Measurements from ENCODE around the gene MAP2K7.
"Not testable (repeated sequence)": the region's sequence is repeated elsewhere in the genome, so short reads cannot be mapped to it uniquely, and the experiment has no call there.

MAP2K7 gene

DNA sequence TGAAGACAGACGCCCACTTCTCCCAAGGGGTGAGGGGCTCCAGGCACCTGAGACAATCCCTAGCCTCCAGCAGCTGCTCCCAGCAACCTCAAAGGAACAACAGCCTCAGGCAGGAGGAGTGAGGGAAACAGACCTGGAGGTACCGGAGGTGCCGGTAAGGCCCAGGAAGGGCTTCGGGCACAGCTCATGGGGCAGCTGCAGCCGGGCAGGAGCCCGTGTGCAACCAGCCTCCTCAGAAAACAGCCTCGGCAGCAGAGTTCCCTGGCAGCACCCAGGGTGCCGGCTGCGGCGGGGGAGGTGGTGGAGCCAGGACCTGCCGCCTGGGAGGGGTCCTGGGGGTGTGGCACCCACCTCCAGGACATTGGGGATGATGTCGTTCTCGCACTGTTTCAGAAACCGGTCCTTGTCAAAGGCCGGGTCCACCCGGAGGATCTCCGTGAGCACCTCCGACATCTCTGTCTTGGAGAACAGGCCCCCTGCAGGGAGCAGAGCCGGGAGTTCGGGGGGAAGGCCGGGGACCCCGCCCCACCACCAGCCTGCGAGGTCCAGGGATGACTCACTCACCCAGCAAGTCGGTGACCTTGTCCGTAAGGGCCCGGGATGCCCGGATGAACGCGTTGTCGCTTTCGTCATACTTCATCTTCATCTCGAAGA is 28.7 kb downstream of the MAP2K7 start:
- no peak for DNase-seq

DNA sequence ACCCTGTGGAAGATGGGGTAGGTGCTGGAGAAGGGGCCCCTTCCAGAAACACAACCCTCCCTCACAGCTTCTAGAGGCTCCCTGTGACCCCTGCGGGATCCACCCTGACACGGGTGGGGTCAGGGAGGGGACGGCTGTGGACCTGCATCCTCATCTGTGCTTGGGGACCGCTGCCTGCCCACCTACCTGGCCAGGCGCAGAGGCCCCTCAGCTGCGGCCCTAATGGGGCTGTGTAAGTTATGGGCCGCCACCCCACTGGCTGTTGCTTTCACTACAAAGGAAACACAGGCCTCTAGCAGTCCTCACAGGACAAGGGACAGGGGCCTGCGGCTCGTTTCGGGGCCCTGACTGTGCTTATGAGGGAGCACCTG is 29.2 kb downstream of the MAP2K7 start:
- no peak for DNase-seq

DNA sequence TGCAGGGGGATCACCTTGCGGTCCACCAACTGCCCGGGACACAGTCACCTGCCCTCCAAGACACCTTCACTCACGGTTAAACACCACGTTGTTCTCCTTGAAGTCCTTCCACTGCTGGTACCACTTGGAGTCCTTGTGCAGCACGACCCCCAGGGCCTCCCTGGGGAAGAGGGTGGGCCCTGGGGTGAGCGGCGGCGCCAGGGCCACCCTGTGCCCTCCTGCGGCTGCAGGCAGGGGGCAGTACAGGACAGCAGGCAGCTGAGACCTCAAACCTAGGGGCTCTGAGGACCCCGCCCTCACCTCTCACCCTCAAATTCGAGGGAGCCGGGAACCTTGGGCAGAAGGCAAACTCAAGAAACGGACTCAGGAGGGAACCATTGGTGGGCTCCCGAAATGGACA is 29.7 kb downstream of the MAP2K7 start:
- no peak for DNase-seq

DNA sequence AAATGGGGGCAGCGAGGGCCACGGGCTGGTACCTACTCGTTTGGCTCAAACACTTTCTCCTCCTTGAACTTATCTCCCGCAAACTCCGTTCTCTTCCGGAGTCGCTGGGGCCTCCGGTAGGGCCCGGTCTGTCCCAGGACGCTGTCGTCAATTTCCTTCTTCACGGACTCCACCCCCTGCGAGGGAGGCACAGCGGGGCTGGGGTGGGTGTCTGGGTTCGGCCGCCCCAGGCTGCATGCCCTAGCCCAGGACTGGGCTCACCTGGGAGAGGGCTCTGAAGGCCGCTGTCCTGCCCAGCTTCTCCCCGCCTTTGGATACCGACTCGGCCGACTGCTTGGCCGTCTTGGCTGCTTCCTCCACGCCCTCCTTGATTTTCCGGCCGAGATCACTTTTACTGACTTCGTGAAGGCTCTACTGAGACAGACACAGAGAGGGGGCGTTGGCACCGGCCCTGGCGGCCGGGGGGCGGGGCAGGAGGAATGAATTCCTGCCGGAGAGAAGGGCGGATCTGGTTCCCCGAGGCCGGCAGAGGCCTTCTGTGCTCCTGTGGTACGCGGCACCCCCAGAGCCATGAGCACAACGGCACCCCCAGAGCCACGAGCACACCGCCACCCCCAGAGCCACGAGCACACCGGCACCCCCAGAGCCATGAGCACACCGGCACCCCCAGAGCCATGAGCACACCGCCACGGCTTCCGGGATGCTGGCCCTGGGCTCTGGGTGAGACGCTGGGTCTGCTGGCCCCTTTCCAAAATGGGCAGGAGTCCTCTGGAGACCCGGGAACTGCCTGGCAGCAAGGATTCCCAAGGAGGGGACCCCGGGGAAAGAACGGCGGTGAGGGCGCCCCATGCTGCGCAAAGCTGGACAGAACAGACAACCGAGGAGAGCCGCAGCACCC is 30.4 kb downstream of the MAP2K7 start:
- DNase-seq: no peak

GRCh38 chr19:7934766-7935165 is 31.1 kb downstream of the MAP2K7 start:
- no peak for DNase-seq

DNA sequence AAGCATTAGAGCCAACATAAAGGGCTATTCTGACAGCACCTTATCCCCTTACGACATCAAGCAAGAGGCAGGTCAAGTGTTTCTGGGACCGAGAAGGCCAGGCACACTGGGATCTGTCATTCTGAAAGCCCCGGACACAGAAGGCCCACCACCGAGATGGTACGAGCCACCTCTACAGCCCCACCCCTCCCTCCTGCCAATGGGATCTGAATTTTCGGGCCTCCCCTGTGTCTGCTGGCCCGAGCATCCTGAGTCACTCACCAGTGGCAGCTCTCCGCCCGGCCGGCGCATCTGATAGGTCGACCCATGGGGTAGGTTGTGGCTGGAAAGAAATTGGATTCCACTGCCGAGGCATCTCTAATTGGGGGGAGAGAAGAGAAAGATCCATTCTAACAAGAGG is 37.2 kb downstream of the MAP2K7 start:
- DNase-seq: no peak

GRCh38 chr19:7941895-7942596 is 38.4 kb downstream of the MAP2K7 start:
- DNase-seq: no peak

GRCh38 chr19:7942981-7943443 is 39.3 kb downstream of the MAP2K7 start:
- DNase-seq: no peak

GRCh38 chr19:7943444-7944176 is 39.9 kb downstream of the MAP2K7 start, which contains the start of gene TIMM44:
Gene TIMM44, minus strand, starts transcription at chr19:7943666. Its CDS starts 15 bp downstream, at chr19:7943651.
- peak; percentile 99 for DNase-seq

GRCh38 chr19:7944177-7944761 is 40.6 kb downstream of the MAP2K7 start:
- peak; percentile 60 for DNase-seq

GRCh38 chr19:7947939-7948338 is 44.3 kb downstream of the MAP2K7 start:
- no peak for DNase-seq

- no peak for DNase-seq
Measured at GRCh38 chr19:7953060-7953459, 49.4 kb downstream of the MAP2K7 start.

- DNase-seq: no peak
Measured at GRCh38 chr19:7953576-7953975, 49.9 kb downstream of the MAP2K7 start.

GRCh38 chr19:7955696-7956095 is 52.0 kb downstream of the MAP2K7 start:
- no peak for DNase-seq

- DNase-seq: no peak
Measured at GRCh38 chr19:7959211-7959610, 55.5 kb downstream of the MAP2K7 start.

DNA sequence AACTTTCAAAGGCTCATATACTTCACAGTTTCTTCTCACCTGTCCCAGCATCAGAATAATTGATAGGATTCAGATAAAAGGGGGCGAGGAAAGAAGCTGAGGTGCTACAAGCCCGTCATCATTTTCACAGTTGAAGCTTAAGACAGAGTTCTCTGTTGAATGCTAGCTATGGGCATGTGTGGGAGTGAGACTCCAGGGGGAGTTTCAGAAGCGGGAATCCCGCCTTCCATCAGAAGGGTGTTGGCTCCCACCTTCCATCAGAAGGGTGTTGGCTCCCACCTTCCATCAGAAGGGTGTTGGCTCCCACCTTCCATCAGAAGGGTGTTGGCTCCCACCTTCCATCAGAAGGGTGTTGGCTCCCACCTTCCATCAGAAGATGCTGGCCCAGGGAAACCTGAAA is 57.4 kb downstream of the MAP2K7 start:
- DNase-seq: not testable (repeated sequence)

DNA sequence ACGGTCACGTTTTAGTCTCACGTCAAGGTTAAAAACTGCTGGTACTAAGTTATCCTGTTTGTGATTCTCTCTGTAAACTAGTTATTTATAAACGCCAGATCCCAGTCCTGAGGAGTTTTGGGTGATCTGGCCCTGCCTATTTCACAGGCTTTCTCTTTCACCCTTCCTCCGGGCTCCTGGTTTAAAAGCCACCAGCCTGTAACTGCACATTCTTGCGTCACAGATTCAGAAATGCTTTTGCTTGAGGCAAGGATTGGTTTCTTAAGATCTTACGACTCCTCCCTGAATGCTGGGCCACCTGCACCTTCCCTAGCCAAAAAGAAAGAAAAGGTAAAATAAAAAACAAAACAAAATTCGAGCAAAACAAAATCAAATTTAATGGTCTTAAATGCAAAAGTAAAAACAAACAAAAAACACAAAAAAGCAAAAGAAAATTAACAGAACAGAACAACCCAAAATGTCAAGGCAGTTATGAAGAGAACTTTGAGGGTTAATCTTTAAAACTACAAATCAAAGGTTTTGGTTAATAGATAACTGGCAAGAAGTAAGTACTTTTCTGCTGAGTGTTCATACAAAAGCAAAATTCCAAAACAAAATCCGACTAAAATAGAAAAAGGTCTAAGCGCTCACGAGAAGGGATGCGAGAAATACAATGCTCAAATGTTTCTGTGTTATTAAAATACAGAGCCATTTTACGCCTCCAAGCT is 58.4 kb downstream of the MAP2K7 start:
- no peak for DNase-seq

DNA sequence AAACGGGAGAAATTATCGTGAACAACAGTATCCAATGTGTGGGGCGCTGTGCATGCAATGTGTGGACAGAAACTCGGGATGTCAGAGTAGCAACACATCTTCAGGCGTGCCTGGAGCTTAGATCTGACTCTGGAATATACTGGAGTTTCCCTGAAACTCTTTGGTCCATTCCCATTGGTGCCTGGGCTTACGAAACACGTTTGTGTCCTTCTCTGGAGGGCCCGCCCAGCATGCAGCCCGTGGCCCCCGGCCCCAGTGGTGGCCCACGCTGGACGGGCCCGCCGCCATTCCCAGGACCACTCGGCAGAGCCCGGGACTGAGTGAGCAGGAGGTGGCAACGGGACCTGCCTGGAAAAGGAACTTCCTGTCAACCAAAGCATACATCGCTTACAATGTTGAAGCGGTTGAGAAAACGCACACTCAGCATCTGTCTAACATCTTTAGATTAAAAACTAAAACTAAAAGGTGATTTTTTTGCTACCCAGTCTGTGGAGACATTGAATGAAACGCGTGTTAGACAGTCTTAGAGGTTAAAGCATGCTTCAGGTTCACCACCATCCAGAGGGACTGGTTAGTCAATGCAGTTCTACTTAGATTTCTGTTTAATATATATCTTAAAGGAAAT is 59.1 kb downstream of the MAP2K7 start:
- DNase-seq: no peak

DNA sequence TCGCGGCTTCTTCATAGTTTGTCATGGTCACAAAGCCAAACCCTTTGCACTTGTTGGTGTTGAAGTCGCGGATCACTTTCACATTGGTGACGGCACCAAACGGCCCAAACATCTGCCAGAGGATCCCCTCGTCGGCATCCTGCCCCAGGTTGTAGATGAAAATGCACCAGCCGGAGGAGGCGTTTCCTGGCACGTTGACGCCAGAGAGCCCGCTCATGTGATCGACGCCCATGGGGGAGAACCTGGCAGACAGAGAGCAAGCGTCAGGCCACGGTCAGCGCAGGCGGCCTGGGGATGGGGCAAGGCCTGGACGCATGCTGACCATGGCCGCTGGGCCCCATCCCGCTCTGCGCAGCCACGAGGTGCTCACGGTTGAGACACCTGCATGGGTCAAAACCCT is 59.9 kb downstream of the MAP2K7 start:
- no peak for DNase-seq
